ENCODE data around the gene VEGFB. TPM values are rescaled to one million over a fixed set of nuclear protein-coding genes. Genes with fewer than 3 reads are reported as not detected.
A peak's percentile ranks its signal among the peaks of the same experiment; 100 is the strongest.

VEGFB gene
- total and polyA plus RNA-seq, 5 donors = 290 to 377 (median 341) TPM

GRCh38 chr11:64255135-64256128 is 21.0 kb downstream of the VEGFB start:
- DNase-seq = peak in 1 of 3 donors; percentile 24
- Histone ChIP-seq H3K27ac (ENCODE audit: low read length) (no peak overlapping the region), H3K9me3 (ENCODE audit: control insufficient read depth, low read length) (no peaks in the 10 kb centered on the region), H3K27me3 (ENCODE audit: control insufficient read depth, insufficient read depth) (no peaks in the 10 kb centered on the region), H3K4me1 (ENCODE audit: control insufficient read depth, insufficient read depth, low read length) (no peaks in the 10 kb centered on the region), H3K4me3 (ENCODE audit: low read length) (no peak overlapping the region)
- intact Hi-C loops (cut with DNase I) = no loop called here
- WGBS = 88% methylated on average over 35 of the region's 35 CpGs
- ATAC-seq = no peak

GRCh38 chr11:64256300-64256699 is 21.9 kb downstream of the VEGFB start:
- 83% methylated on average over 15 of the region's 15 CpGs for WGBS
- ATAC-seq (no peak), DNase-seq (peak in 1 of 3 donors; percentile 47)
- H3K27ac ChIP-seq (ENCODE audit: low read length) = no peak overlapping the region
- H3K9me3 ChIP-seq (ENCODE audit: control insufficient read depth, low read length) = no peaks in the 10 kb centered on the region
- H3K4me1 ChIP-seq (ENCODE audit: control insufficient read depth, insufficient read depth, low read length) = no peaks in the 10 kb centered on the region
- intact Hi-C loops (cut with DNase I) = no loop called here
- no peaks in the 10 kb centered on the region for H3K27me3 ChIP-seq (ENCODE audit: control insufficient read depth, insufficient read depth)
- H3K4me3 ChIP-seq (ENCODE audit: low read length) = no peak overlapping the region

- WGBS = 90% methylated on average over 24 of the region's 24 CpGs
- no peaks in the 10 kb centered on the region for H3K27me3 ChIP-seq (ENCODE audit: control insufficient read depth, insufficient read depth)
- no peak overlapping the region for H3K27ac ChIP-seq (ENCODE audit: low read length)
- ATAC-seq (no peak), DNase-seq (no peak)
- H3K4me3 ChIP-seq (ENCODE audit: low read length) = no peak overlapping the region
- H3K4me1 ChIP-seq (ENCODE audit: control insufficient read depth, insufficient read depth, low read length) = no peaks in the 10 kb centered on the region
- no peaks in the 10 kb centered on the region for H3K9me3 ChIP-seq (ENCODE audit: control insufficient read depth, low read length)
- intact Hi-C loops (cut with DNase I) = no loop called here
Measured at GRCh38 chr11:64258356-64258755, 24.0 kb downstream of the VEGFB start.

GRCh38 chr11:64258946-64259532 is 24.7 kb downstream of the VEGFB start:
- Histone ChIP-seq H3K27me3 (ENCODE audit: control insufficient read depth, insufficient read depth) (no peaks in the 10 kb centered on the region), H3K4me1 (ENCODE audit: control insufficient read depth, insufficient read depth, low read length) (no peaks in the 10 kb centered on the region), H3K27ac (ENCODE audit: low read length) (no peak overlapping the region), H3K9me3 (ENCODE audit: control insufficient read depth, low read length) (no peaks in the 10 kb centered on the region), H3K4me3 (ENCODE audit: low read length) (no peak overlapping the region)
- DNase-seq (peak in 1 of 3 donors; percentile 63), ATAC-seq (no peak)
- intact Hi-C loops (cut with DNase I) = no loop called here
- 93% methylated on average over 32 of the region's 32 CpGs for WGBS

- intact Hi-C loops (cut with DNase I) = no loop called here
- H3K4me1 ChIP-seq (ENCODE audit: control insufficient read depth, insufficient read depth, low read length) = no peaks in the 10 kb centered on the region
- no peaks in the 10 kb centered on the region for H3K9me3 ChIP-seq (ENCODE audit: control insufficient read depth, low read length)
- ATAC-seq (no peak), DNase-seq (no peak)
- 86% methylated on average over 4 of the region's 4 CpGs for WGBS
- H3K27ac ChIP-seq (ENCODE audit: low read length) = no peak overlapping the region
- H3K4me3 ChIP-seq (ENCODE audit: low read length) = no peak overlapping the region
- H3K27me3 ChIP-seq (ENCODE audit: control insufficient read depth, insufficient read depth) = no peaks in the 10 kb centered on the region
Measured at GRCh38 chr11:64259533-64260067, 25.2 kb downstream of the VEGFB start.

- intact Hi-C loops (cut with DNase I) = no loop called here
- ATAC-seq = no peak
- Histone ChIP-seq H3K4me3 (ENCODE audit: low read length) (no peak overlapping the region), H3K4me1 (ENCODE audit: control insufficient read depth, insufficient read depth, low read length) (no peaks in the 10 kb centered on the region), H3K27me3 (ENCODE audit: control insufficient read depth, insufficient read depth) (no peaks in the 10 kb centered on the region), H3K27ac (ENCODE audit: low read length) (no peak overlapping the region), H3K9me3 (ENCODE audit: control insufficient read depth, low read length) (no peaks in the 10 kb centered on the region)
- 98% methylated on average over 6 of the region's 6 CpGs for WGBS
- DNase-seq = no peak
Measured at GRCh38 chr11:64260147-64260708, 25.8 kb downstream of the VEGFB start.

- no peak overlapping the region for H3K27ac ChIP-seq (ENCODE audit: low read length)
- no peak for ATAC-seq
- DNase-seq = no peak
- no peaks in the 10 kb centered on the region for H3K9me3 ChIP-seq (ENCODE audit: control insufficient read depth, low read length)
- H3K4me1 ChIP-seq (ENCODE audit: control insufficient read depth, insufficient read depth, low read length) = no peaks in the 10 kb centered on the region
- intact Hi-C loops (cut with DNase I) = no loop called here
- H3K27me3 ChIP-seq (ENCODE audit: control insufficient read depth, insufficient read depth) = no peaks in the 10 kb centered on the region
- 87% methylated on average over 18 of the region's 18 CpGs for WGBS
- H3K4me3 ChIP-seq (ENCODE audit: low read length) = no peak overlapping the region
Measured at GRCh38 chr11:64261556-64262080, 27.2 kb downstream of the VEGFB start.

GRCh38 chr11:64262271-64263002 is 28.1 kb downstream of the VEGFB start:
- WGBS = 93% methylated on average over 42 of the region's 42 CpGs
- Histone ChIP-seq H3K4me3 (ENCODE audit: low read length) (no peak overlapping the region), H3K4me1 (ENCODE audit: control insufficient read depth, insufficient read depth, low read length) (no peaks in the 10 kb centered on the region), H3K27ac (ENCODE audit: low read length) (no peak overlapping the region), H3K9me3 (ENCODE audit: control insufficient read depth, low read length) (no peaks in the 10 kb centered on the region), H3K27me3 (ENCODE audit: control insufficient read depth, insufficient read depth) (no peaks in the 10 kb centered on the region)
- DNase-seq (peak in 2 of 3 donors; percentile 52 to 67), ATAC-seq (no peak)
- intact Hi-C loops (cut with DNase I) = no loop called here

- H3K27me3 ChIP-seq (ENCODE audit: control insufficient read depth, insufficient read depth) = no peaks in the 10 kb centered on the region
- H3K9me3 ChIP-seq (ENCODE audit: control insufficient read depth, low read length) = no peaks in the 10 kb centered on the region
- H3K4me1 ChIP-seq (ENCODE audit: control insufficient read depth, insufficient read depth, low read length) = no peaks in the 10 kb centered on the region
- intact Hi-C loops (cut with DNase I) = no loop called here
- DNase-seq (peak in 2 of 3 donors; percentile 56 to 64), ATAC-seq (no peak)
- 80% methylated on average over 29 of the region's 29 CpGs for WGBS
- H3K27ac ChIP-seq (ENCODE audit: low read length) = no peak overlapping the region
- no peak overlapping the region for H3K4me3 ChIP-seq (ENCODE audit: low read length)
Measured at GRCh38 chr11:64263021-64263946, 28.9 kb downstream of the VEGFB start.

GRCh38 chr11:64263947-64264317 is 29.5 kb downstream of the VEGFB start:
- ATAC-seq = no peak
- Histone ChIP-seq H3K27me3 (ENCODE audit: control insufficient read depth, insufficient read depth) (no peaks in the 10 kb centered on the region), H3K27ac (ENCODE audit: low read length) (no peak overlapping the region), H3K4me1 (ENCODE audit: control insufficient read depth, insufficient read depth, low read length) (no peaks in the 10 kb centered on the region), H3K4me3 (ENCODE audit: low read length) (no peak overlapping the region), H3K9me3 (ENCODE audit: control insufficient read depth, low read length) (no peaks in the 10 kb centered on the region)
- DNase-seq = peak in 2 of 3 donors; percentile 40 to 58
- WGBS = 91% methylated on average over 8 of the region's 8 CpGs
- intact Hi-C loops (cut with DNase I) = no loop called here

Data from right cardiac atrium (tissue), 5 donors.